CD8-positive, alpha-beta memory T cell (primary cell): ENCODE results near the gene SRSF2. TPM values are rescaled to one million over a fixed set of nuclear protein-coding genes. Genes with fewer than 3 reads are reported as not detected.

Experiments
- CTCF ChIA-PET: fragments of 350-600 bp; sonication (Branson Sonifier 250); formaldehyde crosslinking; loops from one replicate; lab custom pipeline; 2021; ENCODE audit warnings: antibody characterized with exemption; lab: Charles Lee
- POLR2A ChIA-PET: fragments of 350-600 bp; sonication (Branson Sonifier 250); formaldehyde crosslinking; loops from one replicate; lab custom pipeline; 2021; ENCODE audit warnings: antibody characterized with exemption; lab: Charles Lee
- DNase-seq, 5 donors: peaks; one replicate each; pipeline versions ENCODE4 v3.0.0 to v3.0.0-alpha.2; 2020 to 2022; ENCODE audit warnings: mixed read lengths in 1 of 5
- H3K27ac ChIP-seq: one replicate; pipeline ENCODE4 v1.7.0; 2013; ENCODE audit warnings: low read depth, mild to moderate bottlenecking, low read length, moderate library complexity
- H3K27me3 ChIP-seq: 2 replicates; pipeline ENCODE4 v1.7.0; 2013; ENCODE audit warnings: low read length, mild to moderate bottlenecking; ENCODE audit not compliant: insufficient read depth, poor library complexity, severe bottlenecking
- H3K36me3 ChIP-seq: 2 replicates; pipeline ENCODE4 v1.7.0; 2013; ENCODE audit warnings: mild to moderate bottlenecking, low read length, moderate library complexity; ENCODE audit not compliant: insufficient read depth
- H3K4me1 ChIP-seq: 2 replicates; pipeline ENCODE4 v1.7.0; 2013; ENCODE audit warnings: mild to moderate bottlenecking, low read length, moderate library complexity; ENCODE audit not compliant: insufficient read depth
- H3K4me3 ChIP-seq: 2 replicates; pipeline ENCODE4 v1.7.0; 2013; ENCODE audit warnings: mild to moderate bottlenecking, low read length
- H3K9me3 ChIP-seq: 2 replicates; pipeline ENCODE4 v1.7.0; 2013; ENCODE audit warnings: mild to moderate bottlenecking, low read length
- H3K27ac Mint-ChIP-seq, 8 donors: one replicate each; pipeline ENCODE4 v1.8.0; 2020 to 2021; ENCODE audit warnings: mixed read lengths in 8 of 8, mild to moderate bottlenecking in 6 of 8, inconsistent platforms in 3 of 8, moderate library complexity in 3 of 8
- H3K27me3 Mint-ChIP-seq, 2 donors: one replicate each; pipeline ENCODE4 v1.8.0; 2020 to 2021; ENCODE audit warnings: mixed read lengths in 2 of 2, mild to moderate bottlenecking in 1 of 2, moderate library complexity in 1 of 2
- H3K36me3 Mint-ChIP-seq, 3 donors: one replicate each; pipeline ENCODE4 v1.8.0; 2020 to 2021; ENCODE audit warnings: mixed read lengths in 3 of 3, inconsistent platforms in 1 of 3, mild to moderate bottlenecking in 1 of 3
- H3K4me1 Mint-ChIP-seq, 3 donors: one replicate each; pipeline ENCODE4 v1.8.0; 2020 to 2021; ENCODE audit warnings: mixed read lengths in 3 of 3, inconsistent platforms in 1 of 3, mild to moderate bottlenecking in 1 of 3
- H3K4me3 Mint-ChIP-seq, 7 donors: one replicate each; pipeline ENCODE4 v1.8.0; 2020 to 2021; ENCODE audit warnings: mixed read lengths in 7 of 7, mild to moderate bottlenecking in 6 of 7, moderate library complexity in 4 of 7, inconsistent platforms in 2 of 7
- H3K9me3 Mint-ChIP-seq, 5 donors: one replicate each; pipeline ENCODE4 v1.8.0; 2020 to 2022; ENCODE audit warnings: mixed read lengths in 5 of 5, mild to moderate bottlenecking in 3 of 5, moderate library complexity in 2 of 5, inconsistent platforms in 1 of 5
- polyA plus RNA-seq: library from polyadenylated mRNA; unstranded; fragments of 300-500 nt; fragmentation: Illumina TruSeq; gene quantifications from one replicate; pipeline ENCODE4 v1.2.3, GENCODE V29; 2021
- total RNA-seq, 2 experiments: library from RNA; stranded (reverse); gene quantifications; one replicate each; pipeline ENCODE4 v1.2.3, GENCODE V29; 2021

The SRSF2 gene
- total and polyA plus RNA-seq, 3 experiments from 2014 or later, result 111 to 630 (median 626) TPM

DNA sequence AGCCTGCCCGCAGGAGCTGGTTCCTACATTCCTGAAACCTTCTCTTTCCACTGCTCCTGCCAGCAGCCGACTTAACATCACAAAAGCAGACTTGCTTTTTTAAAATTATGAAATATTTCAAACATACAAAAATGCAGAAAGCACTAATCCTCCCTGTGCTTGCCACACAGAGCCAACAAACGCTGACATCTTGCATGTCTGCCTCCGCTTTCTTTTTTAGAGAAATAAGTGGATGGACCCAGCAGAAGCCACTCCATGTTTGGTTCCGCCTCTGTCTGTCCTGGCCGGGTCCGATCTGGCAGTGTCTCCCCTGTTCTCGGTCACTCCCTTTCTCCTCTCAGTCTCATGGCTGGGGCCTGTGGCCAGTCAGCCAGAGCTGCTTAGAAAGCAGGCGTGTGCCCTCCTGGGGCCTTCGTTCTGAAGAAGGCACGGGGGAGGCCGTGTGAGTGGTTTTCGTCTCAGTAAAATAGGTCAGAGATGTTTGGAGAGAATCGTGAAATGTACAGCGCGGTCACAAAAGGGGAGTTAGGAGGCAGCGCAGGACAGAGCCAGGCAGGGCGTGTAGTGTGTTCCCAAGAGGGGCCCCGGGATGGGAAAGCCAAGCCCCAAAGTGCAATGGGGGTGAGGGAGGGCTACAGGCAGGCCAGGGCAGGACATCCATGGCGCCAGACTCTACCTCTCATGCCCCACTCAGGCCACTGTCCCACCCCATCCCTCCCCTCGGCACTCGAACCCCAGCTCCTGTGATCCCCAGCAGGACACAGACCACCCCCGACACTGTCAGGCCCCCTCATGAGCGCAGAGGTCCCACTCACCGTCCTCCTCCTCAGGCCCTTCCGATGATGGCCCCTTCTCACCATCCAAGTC lies 49.6 kb downstream of the SRSF2 start:
- peaks cover 0 to 14% (median 2%) of the 10 kb centered on the region in 3 donors for H3K36me3 Mint-ChIP-seq
- H3K27me3 ChIP-seq, result no peaks in the 10 kb centered on the region
- no peaks in the 10 kb centered on the region for H3K9me3 ChIP-seq
- H3K36me3 ChIP-seq, result no peaks in the 10 kb centered on the region
- H3K4me3 ChIP-seq, result no peak overlapping the region
- H3K27me3 Mint-ChIP-seq, result no peaks in the 10 kb centered on the region
- peaks cover 0 to 2% (median under 1%) of the 10 kb centered on the region in 3 donors for H3K4me1 Mint-ChIP-seq
- ChIA-PET CTCF (no interaction called here), POLR2A (no interaction called here)
- H3K4me1 ChIP-seq, result no peaks in the 10 kb centered on the region
- no peaks in the 10 kb centered on the region for H3K9me3 Mint-ChIP-seq
- H3K27ac Mint-ChIP-seq, result no peak overlapping the region
- H3K4me3 Mint-ChIP-seq, result no peak overlapping the region
- no peak for DNase-seq
- H3K27ac ChIP-seq, result no peak overlapping the region

DNA sequence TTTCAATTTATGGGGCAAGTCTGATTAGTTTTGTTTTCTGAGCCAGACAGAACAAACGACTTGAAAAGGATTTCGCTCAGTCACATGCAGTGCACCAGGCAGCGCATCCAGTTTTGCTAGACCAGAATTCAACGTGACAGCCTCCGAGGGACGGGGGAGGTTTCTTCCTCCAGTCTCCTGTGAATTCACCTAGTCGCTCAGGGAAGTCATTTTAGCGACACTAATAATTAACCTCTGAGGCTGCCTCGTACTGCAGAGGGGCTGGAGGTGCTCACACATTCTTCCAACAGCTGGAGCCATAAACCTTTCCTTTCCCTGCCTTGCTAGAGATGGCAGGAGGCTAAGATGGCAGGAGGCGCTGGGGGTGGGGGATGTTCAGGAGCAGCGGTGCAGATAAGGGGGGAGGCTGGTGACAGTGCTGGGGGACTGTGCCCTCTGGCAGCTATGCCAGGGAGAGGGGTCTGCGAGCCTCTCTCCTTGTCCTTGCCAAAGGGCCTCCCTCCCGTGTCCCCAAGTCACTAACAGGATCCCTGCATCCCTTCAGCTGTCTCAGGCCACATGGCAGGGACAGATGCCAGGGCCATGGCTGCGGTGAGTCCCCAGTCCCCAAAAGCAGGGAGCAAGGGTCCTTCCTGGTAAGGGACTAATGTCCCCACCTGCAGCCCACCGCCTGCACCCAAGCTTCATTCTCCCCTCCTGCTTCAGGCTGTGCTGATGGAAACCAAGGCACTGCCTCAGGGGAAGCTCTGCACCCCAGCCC lies 50.4 kb downstream of the SRSF2 start:
- no peaks in the 10 kb centered on the region for H3K27me3 ChIP-seq
- no peaks in the 10 kb centered on the region for H3K27me3 Mint-ChIP-seq
- POLR2A ChIA-PET, result no interaction called here

DNA sequence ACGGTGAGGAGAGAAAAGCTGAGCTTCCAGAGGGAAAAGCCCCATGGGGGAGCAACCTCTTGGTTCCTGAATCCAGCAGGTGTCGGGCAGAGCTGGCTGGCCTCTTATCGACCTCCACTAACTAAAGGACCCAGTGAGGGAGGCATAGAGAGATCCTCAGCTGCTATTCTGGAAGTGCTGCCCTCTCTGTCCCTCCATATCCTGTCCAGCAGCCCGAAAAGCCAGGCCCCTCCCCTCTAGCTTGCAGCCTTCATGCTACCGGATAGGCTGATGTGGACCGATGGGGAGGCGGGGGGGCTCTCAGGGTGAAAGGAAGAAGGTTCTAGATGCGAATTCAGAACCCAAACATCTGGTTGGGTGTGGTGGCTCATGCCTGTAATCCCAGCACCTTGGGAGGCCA lies 51.3 kb downstream of the SRSF2 start:
- Mint-ChIP-seq H3K27ac (no peak overlapping the region), H3K4me3 (no peak overlapping the region), H3K27me3 (no peaks in the 10 kb centered on the region), H3K36me3 (peaks cover 0 to 22% (median 2%) of the 10 kb centered on the region in 3 donors), H3K9me3 (no peaks in the 10 kb centered on the region), H3K4me1 (peaks cover 15 to 18% (median 18%) of the 10 kb centered on the region in 3 donors)
- no peaks in the 10 kb centered on the region for H3K36me3 ChIP-seq
- no peak for DNase-seq
- POLR2A ChIA-PET, result no interaction called here
- H3K27ac ChIP-seq, result no peak overlapping the region
- no peak overlapping the region for H3K4me3 ChIP-seq
- CTCF ChIA-PET, result interaction anchor here (1.0 to 2.0 kb wide), 2 partner anchors 28 to 163 kb away, joined by 4 to 7 read pairs; no protein-coding TSS in a partner anchor
- no peaks in the 10 kb centered on the region for H3K27me3 ChIP-seq
- no peaks in the 10 kb centered on the region for H3K9me3 ChIP-seq
- peaks cover 13% of the 10 kb centered on the region for H3K4me1 ChIP-seq

More for the DNA sequence above, 50.4 kb downstream of the SRSF2 start:
- Mint-ChIP-seq H3K9me3 (no peaks in the 10 kb centered on the region), H3K36me3 (peaks cover 0 to 18% (median 2%) of the 10 kb centered on the region in 3 donors), H3K4me1 (peaks cover 6 to 10% (median 9%) of the 10 kb centered on the region in 3 donors), H3K4me3 (no peak overlapping the region), H3K27ac (no peak overlapping the region)
- H3K4me3 ChIP-seq, result no peak overlapping the region
- no peaks in the 10 kb centered on the region for H3K36me3 ChIP-seq
- CTCF ChIA-PET, result interaction anchor here (2.0 kb wide), 1 partner anchor 164 kb away, joined by 7 read pairs; no protein-coding TSS in a partner anchor
- DNase-seq, result no peak
- H3K27ac ChIP-seq, result no peak overlapping the region
- H3K9me3 ChIP-seq, result no peaks in the 10 kb centered on the region
- peaks cover 4% of the 10 kb centered on the region for H3K4me1 ChIP-seq

DNA sequence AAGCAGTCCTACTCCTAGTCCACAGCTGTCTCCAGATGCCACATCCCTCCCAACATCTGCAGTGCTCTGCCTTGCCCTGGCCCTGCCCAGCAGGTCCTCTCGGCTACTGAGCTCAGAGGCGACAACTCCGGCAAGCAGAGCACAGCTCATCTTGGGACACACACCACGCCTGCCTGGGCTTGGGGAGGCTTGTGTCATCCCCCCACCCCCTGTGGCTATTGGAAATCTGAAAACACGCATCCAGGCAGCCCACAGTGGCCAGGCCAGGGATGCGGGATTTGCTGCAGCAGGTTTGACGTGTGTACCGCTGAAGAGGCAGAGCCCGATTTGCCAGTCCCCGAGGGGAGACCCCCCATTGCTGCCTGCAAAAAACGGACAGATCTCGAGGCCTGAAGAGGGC lies 51.8 kb downstream of the SRSF2 start:
- Mint-ChIP-seq H3K27me3 (no peaks in the 10 kb centered on the region), H3K36me3 (peaks cover 0 to 22% (median 2%) of the 10 kb centered on the region in 3 donors), H3K27ac (no peak overlapping the region), H3K4me1 (peaks cover 15 to 18% (median 18%) of the 10 kb centered on the region in 3 donors), H3K9me3 (no peaks in the 10 kb centered on the region), H3K4me3 (no peak overlapping the region)
- Histone ChIP-seq H3K27ac (no peak overlapping the region), H3K27me3 (no peaks in the 10 kb centered on the region), H3K36me3 (no peaks in the 10 kb centered on the region), H3K9me3 (no peaks in the 10 kb centered on the region), H3K4me1 (peaks cover 13% of the 10 kb centered on the region), H3K4me3 (no peak overlapping the region)
- ChIA-PET POLR2A (no interaction called here), CTCF (interaction anchor here (0.9 to 2.0 kb wide), 3 partner anchors 28 to 371 kb away, joined by 3 to 7 read pairs (median 4); no protein-coding TSS in a partner anchor)
- no peak for DNase-seq

DNA sequence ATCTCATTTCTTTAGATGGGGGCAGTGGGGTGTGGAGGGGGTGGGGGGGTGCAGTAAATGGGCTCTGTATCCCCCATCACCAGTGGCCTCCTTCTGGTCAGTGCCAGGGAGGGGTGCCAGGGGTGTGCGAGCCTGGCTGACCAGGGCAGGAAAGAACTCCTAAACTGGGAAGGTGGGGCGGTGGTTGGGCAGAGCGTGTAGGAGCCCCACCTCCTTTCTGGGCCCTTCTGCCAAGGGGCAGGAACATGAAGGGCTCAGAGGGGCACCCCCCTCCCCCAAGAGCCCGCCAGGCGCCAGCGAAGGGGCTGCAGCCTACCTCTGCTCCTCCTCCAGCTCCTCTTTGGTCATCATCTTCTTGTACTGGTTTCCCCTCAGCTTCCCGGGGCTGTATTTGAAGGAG lies 52.4 kb downstream of the SRSF2 start:
- Histone ChIP-seq H3K4me3 (no peak overlapping the region), H3K9me3 (no peaks in the 10 kb centered on the region), H3K27me3 (no peaks in the 10 kb centered on the region), H3K4me1 (peaks cover 13% of the 10 kb centered on the region), H3K36me3 (no peaks in the 10 kb centered on the region), H3K27ac (no peak overlapping the region)
- POLR2A ChIA-PET, result no interaction called here
- H3K4me1 Mint-ChIP-seq, result peaks cover 15 to 18% (median 18%) of the 10 kb centered on the region in 3 donors
- CTCF ChIA-PET, result interaction anchor here (0.9 to 2.0 kb wide), 3 partner anchors 29 to 372 kb away, joined by 3 to 7 read pairs (median 4); no protein-coding TSS in a partner anchor
- no peak for DNase-seq
- H3K27ac Mint-ChIP-seq, result no peak overlapping the region
- no peaks in the 10 kb centered on the region for H3K9me3 Mint-ChIP-seq
- peaks cover 0 to 22% (median 2%) of the 10 kb centered on the region in 3 donors for H3K36me3 Mint-ChIP-seq
- H3K27me3 Mint-ChIP-seq, result no peaks in the 10 kb centered on the region
- no peak overlapping the region for H3K4me3 Mint-ChIP-seq

Other genes with a start within 250 kb of the SRSF2 start
- 10 to 100 TPM; 38.2 to 42.5 TPM for gene RHBDF2, start 235.9 kb downstream of the SRSF2 start, total RNA-seq
- gene RHBDF2, start 235.9 kb downstream of the SRSF2 start, polyA plus RNA-seq, result 38.4 TPM
- gene CYGB, start 199.6 kb downstream of the SRSF2 start, total RNA-seq, result not detected
- 0.23 TPM for gene CYGB, start 199.6 kb downstream of the SRSF2 start, polyA plus RNA-seq
- gene PRCD, start 197.3 kb downstream of the SRSF2 start, total RNA-seq, result under 1 TPM; 0.38 to 0.53 TPM
- gene PRCD, start 197.3 kb downstream of the SRSF2 start, polyA plus RNA-seq, result 1.2 TPM
- gene ST6GALNAC2, start 151.5 kb downstream of the SRSF2 start, total RNA-seq, result 1 to 10 TPM in 1 of 2 experiments, under 1 TPM in 1; 0.83 to 1.0 TPM
- gene ST6GALNAC2, start 151.5 kb downstream of the SRSF2 start, polyA plus RNA-seq, result 2.9 TPM
- under 1 TPM in 1 of 2 experiments, not detected in 1; 0.46 TPM for gene ST6GALNAC1, start 93.6 kb downstream of the SRSF2 start, total RNA-seq
- gene ST6GALNAC1, start 93.6 kb downstream of the SRSF2 start, polyA plus RNA-seq, result 0.28 TPM
- gene MXRA7, start 26.4 kb downstream of the SRSF2 start, total RNA-seq, result 10 to 100 TPM; 27.1 to 29.1 TPM
- 30.6 TPM for gene MXRA7, start 26.4 kb downstream of the SRSF2 start, polyA plus RNA-seq
- 10 to 100 TPM; 62.7 to 66.8 TPM for gene JMJD6, start 10.7 kb downstream of the SRSF2 start, total RNA-seq
- gene JMJD6, start 10.7 kb downstream of the SRSF2 start, polyA plus RNA-seq, result 37.1 TPM
- gene METTL23, start 10.5 kb downstream of the SRSF2 start, total RNA-seq, result 10 to 100 TPM; 43.6 to 44.6 TPM
- 152 TPM for gene METTL23, start 10.5 kb downstream of the SRSF2 start, polyA plus RNA-seq
- gene MFSD11, start 788 bp upstream of the SRSF2 start, total RNA-seq, result 10 to 100 TPM; 22.3 to 22.9 TPM
- gene MFSD11, start 788 bp upstream of the SRSF2 start, polyA plus RNA-seq, result 28.4 TPM
- gene MGAT5B, start 131.1 kb upstream of the SRSF2 start, total RNA-seq, result under 1 TPM; 0.40 to 0.46 TPM
- gene MGAT5B, start 131.1 kb upstream of the SRSF2 start, polyA plus RNA-seq, result 0.17 TPM